ENCODE measurements around the gene HSPB8.

The HSPB8 gene

DNA sequence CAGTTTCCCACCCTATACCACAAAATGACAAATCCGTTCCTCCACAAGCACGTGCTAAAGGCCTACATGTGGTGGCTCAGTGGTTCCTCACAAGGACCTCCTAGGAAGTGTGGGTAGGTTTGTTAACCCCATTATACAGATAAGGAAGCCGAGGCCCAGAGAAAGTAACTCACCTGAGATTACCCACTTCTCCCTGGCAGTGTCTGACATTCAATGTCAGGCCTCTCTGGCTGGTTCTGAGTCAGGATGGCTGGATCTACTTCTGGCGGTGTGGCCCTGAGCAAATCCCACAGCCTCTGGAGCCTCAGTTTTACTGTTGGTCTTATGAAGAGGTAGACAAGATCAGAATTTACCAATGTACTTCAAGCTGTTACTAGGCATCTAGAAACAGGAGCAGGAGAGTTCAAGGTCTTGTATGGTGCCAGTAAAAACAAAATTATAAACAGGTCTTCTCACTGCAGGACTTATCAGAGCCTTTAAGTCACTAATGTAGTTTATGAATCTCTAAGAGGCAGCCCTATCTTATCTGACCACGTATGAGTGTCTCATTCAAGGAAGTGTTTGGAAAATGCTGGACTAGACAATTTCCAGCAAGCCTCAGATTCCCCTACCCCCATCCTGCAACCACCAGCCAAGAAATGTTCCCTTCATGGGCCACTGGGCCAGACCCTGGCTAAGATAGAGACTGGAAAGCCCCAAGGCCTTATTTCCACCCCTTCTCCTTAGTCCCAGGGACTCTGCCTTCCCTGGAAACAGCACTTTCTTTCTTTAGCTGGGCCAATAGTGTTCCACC lies 4.2 kb downstream of the HSPB8 start:
- Histone ChIP-seq H3K9me2 (ENCODE audit: low read depth, low read length) (no peaks in the 10 kb centered on the region), H3K4me1 (ENCODE audit: insufficient read depth, low read length, severe bottlenecking) (no peaks in the 10 kb centered on the region), H3K4me3 (ENCODE audit: low read depth, low read length, poor library complexity, severe bottlenecking) (no peak overlapping the region), H3K27ac (ENCODE audit: low read depth, low read length, poor library complexity, severe bottlenecking) (no peak overlapping the region), H3K9me3 (ENCODE audit: low read length) (no peaks in the 10 kb centered on the region), H3K36me3 (ENCODE audit: insufficient read depth, low read length) (no peaks in the 10 kb centered on the region), H2AFZ (ENCODE audit: low read length) (no peak overlapping the region), H3K4me2 (ENCODE audit: low read length) (no peak overlapping the region), H4K20me1 (ENCODE audit: insufficient read depth, low read length) (no peaks in the 10 kb centered on the region), H3K27me3 (ENCODE audit: insufficient read depth, low read length) (no peaks in the 10 kb centered on the region), H3K79me2 (ENCODE audit: insufficient read depth, low read length) (no peaks in the 10 kb centered on the region), H3F3A (ENCODE audit: insufficient read depth, low read length) (no peaks in the 10 kb centered on the region), H3K9ac (ENCODE audit: low read length) (no peak overlapping the region)
- no peak for TF ChIP-seq EZH2 (IDR thresholded peaks at IDR 0.05; ENCODE audit: borderline replicate concordance, low read length)
- TF ChIP-seq, protein P1, sequence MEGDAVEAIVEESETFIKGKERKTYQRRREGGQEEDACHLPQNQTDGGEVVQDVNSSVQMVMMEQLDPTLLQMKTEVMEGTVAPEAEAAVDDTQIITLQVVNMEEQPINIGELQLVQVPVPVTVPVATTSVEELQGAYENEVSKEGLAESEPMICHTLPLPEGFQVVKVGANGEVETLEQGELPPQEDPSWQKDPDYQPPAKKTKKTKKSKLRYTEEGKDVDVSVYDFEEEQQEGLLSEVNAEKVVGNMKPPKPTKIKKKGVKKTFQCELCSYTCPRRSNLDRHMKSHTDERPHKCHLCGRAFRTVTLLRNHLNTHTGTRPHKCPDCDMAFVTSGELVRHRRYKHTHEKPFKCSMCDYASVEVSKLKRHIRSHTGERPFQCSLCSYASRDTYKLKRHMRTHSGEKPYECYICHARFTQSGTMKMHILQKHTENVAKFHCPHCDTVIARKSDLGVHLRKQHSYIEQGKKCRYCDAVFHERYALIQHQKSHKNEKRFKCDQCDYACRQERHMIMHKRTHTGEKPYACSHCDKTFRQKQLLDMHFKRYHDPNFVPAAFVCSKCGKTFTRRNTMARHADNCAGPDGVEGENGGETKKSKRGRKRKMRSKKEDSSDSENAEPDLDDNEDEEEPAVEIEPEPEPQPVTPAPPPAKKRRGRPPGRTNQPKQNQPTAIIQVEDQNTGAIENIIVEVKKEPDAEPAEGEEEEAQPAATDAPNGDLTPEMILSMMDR (IDR thresholded peaks at IDR 0.05; ENCODE audit: low read length): no peak

DNA sequence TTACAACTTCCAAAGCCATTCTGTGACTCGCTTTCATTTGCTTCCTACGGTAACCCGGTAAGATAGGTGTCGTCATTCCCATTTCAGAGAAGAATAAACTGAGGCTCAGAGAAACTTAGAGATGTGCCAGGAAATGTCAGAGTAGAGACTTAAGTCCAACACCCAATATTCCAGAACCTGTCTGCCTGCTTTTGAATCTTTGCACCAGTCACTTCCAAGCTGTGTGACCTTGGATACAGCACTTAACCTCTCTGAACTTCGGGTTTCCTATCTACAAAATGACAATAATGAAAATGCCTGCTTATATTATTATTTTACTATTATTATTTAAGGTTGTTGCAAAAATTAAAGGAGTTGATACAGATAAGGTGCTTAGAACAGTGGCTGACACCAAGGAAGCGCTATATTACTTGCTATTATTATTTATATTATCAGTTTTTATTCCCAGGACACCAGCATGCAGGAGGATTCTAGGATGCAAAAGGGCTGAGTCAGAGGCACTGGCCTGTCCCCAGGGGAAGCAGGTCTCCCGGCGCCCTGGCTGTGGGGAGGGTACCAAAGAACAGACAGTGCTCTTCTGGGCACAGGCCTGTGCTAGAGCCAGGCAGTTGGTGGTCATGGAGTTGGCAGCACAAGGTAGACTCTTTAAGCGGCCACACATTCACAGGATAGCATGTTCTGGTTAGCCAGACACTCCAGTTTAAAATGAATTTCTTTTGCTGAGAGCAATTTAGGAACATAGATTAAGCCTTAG lies 5.4 kb downstream of the HSPB8 start:
- Histone ChIP-seq H2AFZ (ENCODE audit: low read length) (no peak overlapping the region), H3K36me3 (ENCODE audit: insufficient read depth, low read length) (no peaks in the 10 kb centered on the region), H3K9me2 (ENCODE audit: low read depth, low read length) (no peaks in the 10 kb centered on the region), H3K9me3 (ENCODE audit: low read length) (no peaks in the 10 kb centered on the region), H3K27me3 (ENCODE audit: insufficient read depth, low read length) (no peaks in the 10 kb centered on the region), H3K4me3 (ENCODE audit: low read depth, low read length, poor library complexity, severe bottlenecking) (no peak overlapping the region), H3K4me1 (ENCODE audit: insufficient read depth, low read length, severe bottlenecking) (no peaks in the 10 kb centered on the region), H3K79me2 (ENCODE audit: insufficient read depth, low read length) (no peaks in the 10 kb centered on the region), H3K9ac (ENCODE audit: low read length) (no peak overlapping the region), H3K4me2 (ENCODE audit: low read length) (no peak overlapping the region), H3F3A (ENCODE audit: insufficient read depth, low read length) (no peaks in the 10 kb centered on the region), H3K27ac (ENCODE audit: low read depth, low read length, poor library complexity, severe bottlenecking) (no peak overlapping the region), H4K20me1 (ENCODE audit: insufficient read depth, low read length) (no peaks in the 10 kb centered on the region)
- TF ChIP-seq, protein P1 (IDR thresholded peaks at IDR 0.05; ENCODE audit: low read length): no peak
- no peak for TF ChIP-seq EZH2 (IDR thresholded peaks at IDR 0.05; ENCODE audit: borderline replicate concordance, low read length)

DNA sequence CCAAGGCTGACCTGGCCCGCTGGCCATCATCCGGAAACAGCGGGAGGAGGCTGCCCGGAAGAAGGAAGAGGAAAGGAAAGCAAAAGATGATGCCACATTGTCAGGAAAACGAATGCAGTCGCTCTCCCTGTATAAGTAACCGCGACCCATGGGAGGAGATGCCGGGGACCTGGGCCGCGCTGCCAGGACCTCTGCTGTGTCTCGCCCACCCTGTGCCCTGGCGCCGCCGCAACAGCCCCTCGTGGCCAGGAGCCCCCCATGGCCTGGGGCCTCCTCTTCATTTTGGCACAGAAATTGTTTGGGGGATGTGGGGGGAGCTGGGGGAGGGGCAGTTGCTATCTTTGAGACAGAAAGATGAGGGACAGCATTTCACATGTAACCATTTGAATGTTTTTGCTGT lies 16.5 kb downstream of the HSPB8 start:
- no peaks in the 10 kb centered on the region for H3F3A ChIP-seq (ENCODE audit: insufficient read depth, low read length)
- H2AFZ ChIP-seq (ENCODE audit: low read length): no peak overlapping the region
- no peaks in the 10 kb centered on the region for H3K9me3 ChIP-seq (ENCODE audit: low read length)
- TF ChIP-seq, protein P1 (IDR thresholded peaks at IDR 0.05; ENCODE audit: low read length): no peak
- TF ChIP-seq EZH2 (IDR thresholded peaks at IDR 0.05; ENCODE audit: borderline replicate concordance, low read length): no peak
- no peaks in the 10 kb centered on the region for H3K4me1 ChIP-seq (ENCODE audit: insufficient read depth, low read length, severe bottlenecking)
- no peaks in the 10 kb centered on the region for H3K79me2 ChIP-seq (ENCODE audit: insufficient read depth, low read length)
- H3K4me3 ChIP-seq (ENCODE audit: low read depth, low read length, poor library complexity, severe bottlenecking): no peak overlapping the region
- H4K20me1 ChIP-seq (ENCODE audit: insufficient read depth, low read length): no peaks in the 10 kb centered on the region
- no peaks in the 10 kb centered on the region for H3K9me2 ChIP-seq (ENCODE audit: low read depth, low read length)
- H3K9ac ChIP-seq (ENCODE audit: low read length): no peak overlapping the region
- H3K27ac ChIP-seq (ENCODE audit: low read depth, low read length, poor library complexity, severe bottlenecking): no peak overlapping the region
- H3K4me2 ChIP-seq (ENCODE audit: low read length): no peak overlapping the region
- H3K27me3 ChIP-seq (ENCODE audit: insufficient read depth, low read length): no peaks in the 10 kb centered on the region
- H3K36me3 ChIP-seq (ENCODE audit: insufficient read depth, low read length): no peaks in the 10 kb centered on the region
